ENCODE results near the gene GDF11. TPM values are rescaled to one million over a fixed set of nuclear protein-coding genes. Genes with fewer than 3 reads are reported as not detected.
A peak's percentile ranks its signal among the peaks of the same experiment; 100 is the strongest.

GDF11 gene
- total and polyA plus RNA-seq, 2 donors from 2014 or later, result 3.4 to 6.2 TPM

GRCh38 chr12:55718015-55718414, 24.9 kb upstream of the GDF11 start:
- Histone ChIP-seq H3K4me3 (ENCODE audit: low read length in 3 of 3) (no peak overlapping the region), H3K9ac (ENCODE audit: low read length in 3 of 3) (peak overlapping the region in 1 of 3 donors; percentile 5)
- no peak for FAIRE-seq

GRCh38 chr12:55718624-55719275, 24.2 kb upstream of the GDF11 start:
- intact Hi-C loops (cut with DNase I), result no loop called here
- FAIRE-seq (no peak), DNase-seq (no peak)
- H3K27ac ChIP-seq (ENCODE audit: low read depth in 2 of 2, low read length in 2 of 2), result peak overlapping the region in 1 of 2 donors; percentile 0
- H3K9me3 ChIP-seq (ENCODE audit: control insufficient read depth in 2 of 3, insufficient read depth in 1 of 3, low read length in 3 of 3), result no peaks in the 10 kb centered on the region
- no peak overlapping the region for H3K4me3 ChIP-seq (ENCODE audit: low read length in 3 of 3)
- H3K4me1 ChIP-seq (ENCODE audit: control insufficient read depth in 2 of 3, insufficient read depth in 2 of 3, low read depth in 1 of 3, low read length in 3 of 3), result peaks cover 7 to 43% (median 32%) of the 10 kb centered on the region in 3 donors
- TF ChIP-seq CTCF (IDR thresholded peaks at IDR 0.05; ENCODE audit: borderline replicate concordance, extremely low read depth, insufficient read depth), result no peak
- H3K36me3 ChIP-seq (ENCODE audit: control insufficient read depth in 2 of 3, insufficient read depth in 3 of 3, low read length in 3 of 3), result peaks cover 0 to 7% (median 2%) of the 10 kb centered on the region in 3 donors
- H3K27me3 ChIP-seq (ENCODE audit: control insufficient read depth, insufficient read depth, low read length), result no peaks in the 10 kb centered on the region
- no peak overlapping the region for H3K9ac ChIP-seq (ENCODE audit: low read length in 3 of 3)

More at GRCh38 chr12:55718015-55718414, 24.9 kb upstream of the GDF11 start:
- Histone ChIP-seq H3K27ac (ENCODE audit: low read depth in 2 of 2, low read length in 2 of 2) (peak overlapping the region; percentile 0 to 41), H3K9me3 (ENCODE audit: control insufficient read depth in 2 of 3, insufficient read depth in 1 of 3, low read length in 3 of 3) (no peaks in the 10 kb centered on the region), H3K4me1 (ENCODE audit: control insufficient read depth in 2 of 3, insufficient read depth in 2 of 3, low read depth in 1 of 3, low read length in 3 of 3) (peaks cover 7 to 40% (median 27%) of the 10 kb centered on the region in 3 donors), H3K36me3 (ENCODE audit: control insufficient read depth in 2 of 3, insufficient read depth in 3 of 3, low read length in 3 of 3) (peaks cover 0 to 2% (median under 1%) of the 10 kb centered on the region in 3 donors), H3K27me3 (ENCODE audit: control insufficient read depth, insufficient read depth, low read length) (no peaks in the 10 kb centered on the region)
- TF ChIP-seq CTCF (IDR thresholded peaks at IDR 0.05; ENCODE audit: borderline replicate concordance, extremely low read depth, insufficient read depth), result no peak
- intact Hi-C loops (cut with DNase I), result no loop called here
- DNase-seq, result peak in 4 of 5 donors; percentile 74 to 89 (median 78)

- peak overlapping the region; percentile 40 to 76 for H3K27ac ChIP-seq (ENCODE audit: low read depth in 2 of 2, low read length in 2 of 2)
- H3K36me3 ChIP-seq (ENCODE audit: control insufficient read depth in 2 of 3, insufficient read depth in 3 of 3, low read length in 3 of 3), result peaks cover 0 to 7% (median 4%) of the 10 kb centered on the region in 3 donors
- H3K4me3 ChIP-seq (ENCODE audit: low read length in 3 of 3), result no peak overlapping the region
- FAIRE-seq (no peak), DNase-seq (no peak)
- no peak for TF ChIP-seq CTCF (IDR thresholded peaks at IDR 0.05; ENCODE audit: borderline replicate concordance, extremely low read depth, insufficient read depth)
- H3K4me1 ChIP-seq (ENCODE audit: control insufficient read depth in 2 of 3, insufficient read depth in 2 of 3, low read depth in 1 of 3, low read length in 3 of 3), result peaks cover 7 to 43% (median 38%) of the 10 kb centered on the region in 3 donors
- no peak overlapping the region for H3K9ac ChIP-seq (ENCODE audit: low read length in 3 of 3)
- H3K9me3 ChIP-seq (ENCODE audit: control insufficient read depth in 2 of 3, insufficient read depth in 1 of 3, low read length in 3 of 3), result no peaks in the 10 kb centered on the region
- H3K27me3 ChIP-seq (ENCODE audit: control insufficient read depth, insufficient read depth, low read length), result no peaks in the 10 kb centered on the region
- intact Hi-C loops (cut with DNase I), result no loop called here
Observed at GRCh38 chr12:55719371-55719770, 23.6 kb upstream of the GDF11 start.

Measured in kidney (tissue), 14 donors.